Nucleus accumbens (tissue), 56 donors: ENCODE results near the gene THBD.

ENCODE experiments used
- DNase-seq, 56 donors: peaks; one replicate each; lab custom pipeline; 2025; lab: John Stamatoyannopoulos, UW

The THBD gene

GRCh38 chr20:23063581-23063980, 14.1 kb upstream of the THBD start:
- no peak for DNase-seq

- no peak for DNase-seq
Measured at GRCh38 chr20:23063168-23063567, 13.7 kb upstream of the THBD start.

- DNase-seq, result no peak
Measured at GRCh38 chr20:23062632-23063031, 13.2 kb upstream of the THBD start.

DNA sequence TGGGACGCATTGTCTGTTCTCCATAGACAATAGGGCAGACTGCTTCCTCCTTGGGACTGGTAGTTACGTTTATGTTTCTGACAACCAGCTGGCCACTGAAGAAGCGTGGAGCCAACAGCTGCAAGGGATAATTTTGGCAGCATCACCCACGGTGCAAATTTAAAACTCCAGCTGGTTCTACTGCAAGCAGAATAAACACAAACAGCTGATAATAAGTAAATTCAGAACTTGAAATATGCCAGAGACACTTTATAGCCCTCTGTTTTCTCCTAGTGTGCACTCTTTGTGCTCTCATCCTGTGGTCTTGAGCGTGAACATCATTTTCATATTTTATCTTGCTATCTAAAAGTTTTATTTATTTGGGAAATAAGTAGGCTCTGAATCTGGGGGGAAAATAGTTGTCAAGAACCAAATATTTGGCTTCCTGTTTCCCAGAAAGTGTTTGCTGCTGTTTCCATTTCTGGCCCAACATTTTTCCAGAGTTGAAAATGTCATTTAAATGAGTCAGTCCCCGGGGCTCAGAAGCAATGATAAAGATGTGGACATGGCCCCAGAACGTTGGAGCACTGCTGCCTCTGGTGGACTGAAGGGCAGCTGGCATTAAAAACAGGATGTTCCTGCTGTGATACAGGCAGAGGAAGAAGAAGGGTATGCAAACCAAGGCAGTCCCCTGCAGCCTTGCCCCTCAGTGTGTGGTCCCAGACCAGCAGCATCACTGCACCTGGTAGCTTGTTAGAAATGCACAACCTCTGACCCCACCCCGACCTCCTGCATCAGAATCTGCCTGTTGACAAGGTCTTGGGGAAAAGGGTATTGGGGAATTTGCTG, 12.5 kb upstream of the THBD start:
- DNase-seq, result no peak

GRCh38 chr20:23061262-23061661, 11.8 kb upstream of the THBD start:
- no peak for DNase-seq

DNA sequence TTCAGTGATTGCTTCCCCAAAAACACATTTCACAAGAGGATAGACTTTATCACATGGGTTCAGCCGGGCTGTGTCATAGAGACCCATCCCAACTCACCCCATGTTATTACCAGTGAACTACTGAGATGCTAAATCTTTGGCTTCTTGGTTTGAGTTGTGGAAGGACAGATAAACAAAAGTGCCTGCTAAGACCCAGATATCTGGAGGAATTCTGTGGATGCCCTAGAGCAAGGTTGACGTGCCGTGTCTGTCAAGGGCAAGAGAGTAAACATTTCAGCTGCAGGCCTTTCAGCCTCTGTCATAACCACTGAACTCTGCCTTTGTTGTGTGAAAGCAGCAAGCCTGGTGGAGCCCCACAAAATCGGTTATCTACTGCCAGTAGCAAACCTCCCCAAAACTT, 11.2 kb upstream of the THBD start:
- DNase-seq, result no peak

DNA sequence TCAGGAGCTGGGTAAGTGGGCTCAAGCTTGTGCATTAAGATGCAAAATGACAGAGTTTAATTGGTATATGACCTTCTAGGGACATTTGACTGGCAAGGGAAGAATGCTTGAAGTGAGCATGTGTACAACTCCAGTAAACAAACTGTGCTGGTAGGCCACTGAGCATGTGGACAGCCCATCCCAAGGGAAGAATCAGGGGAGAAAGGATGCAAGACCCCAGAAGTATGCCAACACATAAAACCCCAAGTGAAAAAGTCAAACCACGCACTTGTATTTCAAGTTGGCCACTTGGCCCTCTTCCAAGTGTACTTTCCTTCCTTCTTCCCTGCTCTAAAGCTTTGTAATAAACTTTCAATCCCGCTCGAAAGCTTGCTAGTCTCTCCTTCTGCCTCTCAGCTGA, 10.4 kb upstream of the THBD start:
- no peak for DNase-seq

GRCh38 chr20:23059001-23059400, 9.5 kb upstream of the THBD start:
- DNase-seq, result no peak

GRCh38 chr20:23058240-23058639, 8.8 kb upstream of the THBD start:
- no peak for DNase-seq

DNA sequence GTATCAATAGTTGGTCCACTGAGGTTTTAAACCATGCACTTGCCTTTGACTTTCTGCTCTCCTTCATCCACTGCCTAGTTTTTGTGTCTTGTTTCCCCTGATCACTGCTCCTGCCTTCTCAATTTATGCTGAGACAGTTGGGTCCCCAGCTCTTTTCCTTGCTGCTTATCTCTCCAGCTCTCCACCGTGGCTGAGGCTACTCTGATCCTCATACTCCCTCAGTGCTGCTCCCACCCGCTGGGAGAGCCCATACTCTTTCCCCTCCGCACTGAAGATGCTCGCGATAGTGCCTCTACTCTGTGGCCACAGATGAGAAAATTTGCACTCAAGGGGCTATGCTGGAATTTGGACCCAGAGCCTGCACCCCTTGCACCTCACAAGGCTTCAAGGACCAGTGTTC, 3.4 kb upstream of the THBD start:
- DNase-seq, result no peak

GRCh38 chr20:23050847-23051627, 1.6 kb upstream of the THBD start:
- peak in 22 of 56 donors; percentile 11 to 70 (median 30) for DNase-seq

DNA sequence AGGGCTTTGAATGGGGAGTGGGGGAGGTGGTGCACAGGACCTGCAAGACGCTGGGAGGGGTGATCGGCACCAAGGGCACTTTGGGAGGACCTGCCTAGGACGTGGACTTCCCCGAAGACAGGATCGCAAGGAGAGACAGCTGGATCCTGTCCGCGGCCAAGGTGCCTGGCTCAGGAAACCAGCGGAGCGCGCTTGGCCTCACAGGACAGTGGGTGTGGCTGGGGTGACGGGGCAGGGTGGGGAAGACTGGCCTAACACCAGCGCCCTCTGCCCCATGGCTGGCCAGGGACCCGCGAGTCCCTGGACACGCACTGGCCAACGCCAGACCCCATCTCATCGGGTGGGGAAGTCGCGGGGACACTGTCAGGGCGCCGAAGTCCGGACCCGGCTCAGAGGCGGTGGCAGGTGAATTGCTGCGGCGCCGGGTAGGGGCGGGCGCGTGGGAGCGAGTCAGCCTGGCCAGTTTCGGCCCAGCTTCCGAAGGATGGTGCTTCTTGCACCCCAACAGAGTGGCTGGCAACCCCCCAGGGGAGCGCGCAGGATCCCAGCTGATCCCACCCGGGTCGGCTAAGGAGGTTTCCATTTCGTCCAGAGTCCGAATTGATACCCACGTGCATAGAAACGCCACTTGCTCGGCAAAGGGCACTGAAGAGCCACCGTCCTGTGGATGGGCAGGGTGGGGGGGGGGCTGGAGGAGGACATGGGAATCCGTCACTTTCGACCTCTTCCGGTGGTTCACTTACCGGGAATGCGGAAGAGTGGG, 785 bp upstream of the THBD start:
- no peak for DNase-seq

DNA sequence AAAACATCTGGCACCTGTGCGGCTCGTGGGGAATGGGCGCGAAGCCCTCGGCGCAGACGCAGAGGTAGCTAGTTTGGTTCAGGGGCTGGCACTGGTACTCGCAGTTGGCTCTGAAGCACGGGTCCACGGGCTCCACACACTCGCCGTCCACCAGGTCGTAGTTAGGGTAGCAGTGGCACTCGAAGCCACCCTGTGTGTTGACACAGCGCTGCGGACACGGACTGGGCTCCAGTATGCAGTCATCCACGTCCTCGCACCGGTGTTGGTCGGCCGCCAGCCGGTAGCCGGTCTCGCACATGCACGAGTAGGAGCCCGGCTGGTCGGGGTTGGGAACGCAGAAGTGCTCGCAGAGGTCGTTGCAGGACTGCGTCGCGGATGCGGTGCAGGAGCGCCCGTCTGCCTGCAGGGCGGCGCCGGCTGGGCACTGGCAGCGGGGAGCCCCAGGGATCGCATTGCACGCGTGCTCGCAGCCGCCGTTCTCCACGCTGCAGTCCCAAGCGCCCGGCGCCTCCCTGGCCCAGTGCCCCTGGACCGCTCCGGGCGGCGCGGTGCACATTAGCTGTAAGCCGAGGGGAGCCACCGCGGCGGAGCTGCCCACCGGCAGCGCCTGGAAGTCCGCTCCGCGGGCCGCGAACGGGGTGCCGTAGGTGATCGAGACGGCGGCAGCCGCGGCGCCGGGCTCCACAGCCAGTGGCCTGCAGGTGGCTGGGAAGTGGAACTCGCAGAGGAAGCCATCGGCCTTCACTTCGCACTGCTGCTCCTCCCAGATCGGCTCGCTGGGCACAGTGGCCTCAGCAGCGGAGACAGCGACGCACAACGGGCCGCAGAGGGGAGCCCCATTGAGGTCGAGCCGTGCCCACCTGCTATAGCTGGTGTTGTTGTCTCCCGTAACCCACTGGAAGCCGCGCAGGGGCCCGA, 930 bp downstream of the THBD start:
- DNase-seq, result peak in 1 of 56 donors; percentile 21

GRCh38 chr20:23047738-23048214, 1.7 kb downstream of the THBD start:
- DNase-seq, result no peak

GRCh38 chr20:23047001-23047737, 2.3 kb downstream of the THBD start:
- no peak for DNase-seq

GRCh38 chr20:23046431-23046830, 3.0 kb downstream of the THBD start:
- DNase-seq, result no peak

DNA sequence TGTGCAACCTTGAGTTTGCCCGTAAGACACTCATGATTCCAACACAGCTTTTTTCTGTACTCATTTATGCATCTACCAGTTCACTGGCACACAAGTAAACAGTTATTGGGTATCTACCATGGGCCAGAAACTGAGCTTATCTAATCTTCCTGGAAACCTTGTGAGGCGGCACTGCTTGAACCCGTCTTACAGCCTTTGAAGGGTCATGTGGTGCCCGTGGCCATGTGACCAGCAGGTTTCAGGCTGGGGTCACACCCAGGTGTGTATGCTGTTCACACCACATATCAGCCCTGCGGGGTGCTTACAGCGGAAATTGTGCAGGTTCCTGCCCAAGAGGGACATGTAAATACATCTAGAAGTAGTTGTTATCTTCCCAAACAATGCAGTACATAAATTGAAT, 6.1 kb downstream of the THBD start:
- DNase-seq, result no peak

DNA sequence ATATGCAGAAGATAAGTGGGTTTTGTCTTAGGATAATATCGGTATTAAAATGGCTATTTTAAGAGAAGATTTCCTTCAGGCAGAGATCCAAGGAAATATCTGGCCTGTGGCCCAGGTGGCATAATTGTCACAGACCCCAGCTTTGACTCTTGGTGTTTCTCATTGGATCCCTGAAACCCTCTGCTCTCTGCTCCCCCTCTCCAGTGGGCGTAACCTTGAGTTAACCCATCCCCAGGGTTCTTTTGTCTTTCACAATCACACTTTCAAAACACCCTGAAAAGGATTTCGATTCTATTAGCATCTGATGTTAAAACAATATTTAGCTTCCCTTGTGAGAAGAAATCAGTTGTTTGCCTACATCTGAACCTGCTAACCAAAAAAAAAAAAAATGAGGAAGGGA, 7.2 kb downstream of the THBD start:
- no peak for DNase-seq

GRCh38 chr20:23039885-23040508, 9.5 kb downstream of the THBD start:
- DNase-seq, result no peak
